ENCODE measurements around the gene NR5A2.

NR5A2 gene

DNA sequence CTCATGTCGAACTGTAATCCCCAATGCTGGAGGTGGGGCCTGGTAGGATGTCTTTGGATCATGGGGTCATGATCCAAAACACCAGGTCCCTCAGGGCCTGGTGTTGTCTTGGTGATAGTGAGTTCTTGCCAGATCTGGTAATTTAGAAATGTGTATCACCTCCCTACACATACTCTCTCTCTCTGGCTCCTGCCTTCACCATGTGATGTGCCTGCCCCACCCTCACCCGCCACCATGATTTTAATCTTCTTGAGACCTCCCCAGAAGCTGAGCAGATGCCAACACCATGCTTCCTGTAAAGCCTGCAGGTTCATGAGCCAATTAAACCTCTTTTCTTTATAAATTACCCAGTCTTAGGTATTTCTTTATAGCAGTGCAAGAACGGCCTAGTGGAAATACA lies 136.4 kb downstream of the NR5A2 start:
- Histone ChIP-seq H3K4me3 (ENCODE audit: low read depth, low read length) (no peak overlapping the region), H3K79me2 (no peaks in the 10 kb centered on the region), H2AFZ (no peak overlapping the region), H3K9ac (no peak overlapping the region), H3K27me3 (ENCODE audit: control insufficient read depth, insufficient read depth, low read length) (no peaks in the 10 kb centered on the region), H3K4me1 (no peaks in the 10 kb centered on the region), H3K36me3 (ENCODE audit: control insufficient read depth, insufficient read depth, low read length) (no peaks in the 10 kb centered on the region), H3K27ac (no peak overlapping the region), H3K4me2 (ENCODE audit: low read length) (no peak overlapping the region), H3K9me3 (ENCODE audit: control insufficient read depth, low read length) (no peaks in the 10 kb centered on the region)
- TF ChIP-seq, protein P1, sequence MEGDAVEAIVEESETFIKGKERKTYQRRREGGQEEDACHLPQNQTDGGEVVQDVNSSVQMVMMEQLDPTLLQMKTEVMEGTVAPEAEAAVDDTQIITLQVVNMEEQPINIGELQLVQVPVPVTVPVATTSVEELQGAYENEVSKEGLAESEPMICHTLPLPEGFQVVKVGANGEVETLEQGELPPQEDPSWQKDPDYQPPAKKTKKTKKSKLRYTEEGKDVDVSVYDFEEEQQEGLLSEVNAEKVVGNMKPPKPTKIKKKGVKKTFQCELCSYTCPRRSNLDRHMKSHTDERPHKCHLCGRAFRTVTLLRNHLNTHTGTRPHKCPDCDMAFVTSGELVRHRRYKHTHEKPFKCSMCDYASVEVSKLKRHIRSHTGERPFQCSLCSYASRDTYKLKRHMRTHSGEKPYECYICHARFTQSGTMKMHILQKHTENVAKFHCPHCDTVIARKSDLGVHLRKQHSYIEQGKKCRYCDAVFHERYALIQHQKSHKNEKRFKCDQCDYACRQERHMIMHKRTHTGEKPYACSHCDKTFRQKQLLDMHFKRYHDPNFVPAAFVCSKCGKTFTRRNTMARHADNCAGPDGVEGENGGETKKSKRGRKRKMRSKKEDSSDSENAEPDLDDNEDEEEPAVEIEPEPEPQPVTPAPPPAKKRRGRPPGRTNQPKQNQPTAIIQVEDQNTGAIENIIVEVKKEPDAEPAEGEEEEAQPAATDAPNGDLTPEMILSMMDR (IDR thresholded peaks at IDR 0.05): no peak

GRCh38 chr1:200165493-200166220 lies 138.1 kb downstream of the NR5A2 start:
- H3K4me3 ChIP-seq (ENCODE audit: low read depth, low read length): no peak overlapping the region
- H3K9ac ChIP-seq: no peak overlapping the region
- no peak overlapping the region for H2AFZ ChIP-seq
- H3K4me1 ChIP-seq: no peaks in the 10 kb centered on the region
- H3K9me3 ChIP-seq (ENCODE audit: control insufficient read depth, low read length): no peaks in the 10 kb centered on the region
- H3K4me2 ChIP-seq (ENCODE audit: low read length): no peak overlapping the region
- no peaks in the 10 kb centered on the region for H3K27me3 ChIP-seq (ENCODE audit: control insufficient read depth, insufficient read depth, low read length)
- no peaks in the 10 kb centered on the region for H3K36me3 ChIP-seq (ENCODE audit: control insufficient read depth, insufficient read depth, low read length)
- no peak overlapping the region for H3K27ac ChIP-seq
- H3K79me2 ChIP-seq: no peaks in the 10 kb centered on the region
- TF ChIP-seq, protein P1 (IDR thresholded peaks at IDR 0.05): no peak

- Histone ChIP-seq H3K4me3 (ENCODE audit: low read depth, low read length) (no peak overlapping the region), H2AFZ (no peak overlapping the region), H3K36me3 (ENCODE audit: control insufficient read depth, insufficient read depth, low read length) (no peaks in the 10 kb centered on the region), H3K4me1 (no peaks in the 10 kb centered on the region), H3K27ac (no peak overlapping the region), H3K27me3 (ENCODE audit: control insufficient read depth, insufficient read depth, low read length) (no peaks in the 10 kb centered on the region), H3K4me2 (ENCODE audit: low read length) (no peak overlapping the region), H3K79me2 (no peaks in the 10 kb centered on the region), H3K9me3 (ENCODE audit: control insufficient read depth, low read length) (no peaks in the 10 kb centered on the region), H3K9ac (no peak overlapping the region)
- TF ChIP-seq, protein P1 (IDR thresholded peaks at IDR 0.05): no peak
These were observed 138.9 kb downstream of the NR5A2 start for GRCh38 chr1:200166411-200166810.

GRCh38 chr1:200168926-200169325 lies 141.4 kb downstream of the NR5A2 start:
- Histone ChIP-seq H3K4me2 (ENCODE audit: low read length) (no peak overlapping the region), H3K9ac (no peak overlapping the region), H3K4me3 (ENCODE audit: low read depth, low read length) (no peak overlapping the region), H3K36me3 (ENCODE audit: control insufficient read depth, insufficient read depth, low read length) (no peaks in the 10 kb centered on the region), H3K4me1 (no peaks in the 10 kb centered on the region), H3K27ac (no peak overlapping the region), H3K27me3 (ENCODE audit: control insufficient read depth, insufficient read depth, low read length) (no peaks in the 10 kb centered on the region), H2AFZ (no peak overlapping the region), H3K9me3 (ENCODE audit: control insufficient read depth, low read length) (no peaks in the 10 kb centered on the region), H3K79me2 (no peaks in the 10 kb centered on the region)
- TF ChIP-seq, protein P1 (IDR thresholded peaks at IDR 0.05): no peak

GRCh38 chr1:200172311-200172710 lies 144.8 kb downstream of the NR5A2 start:
- Histone ChIP-seq H3K36me3 (ENCODE audit: control insufficient read depth, insufficient read depth, low read length) (no peaks in the 10 kb centered on the region), H3K27me3 (ENCODE audit: control insufficient read depth, insufficient read depth, low read length) (no peaks in the 10 kb centered on the region), H3K4me2 (ENCODE audit: low read length) (no peak overlapping the region), H3K79me2 (no peaks in the 10 kb centered on the region), H3K9me3 (ENCODE audit: control insufficient read depth, low read length) (no peaks in the 10 kb centered on the region), H3K27ac (no peak overlapping the region), H3K4me3 (ENCODE audit: low read depth, low read length) (no peak overlapping the region), H2AFZ (no peak overlapping the region), H3K9ac (no peak overlapping the region), H3K4me1 (no peaks in the 10 kb centered on the region)
- TF ChIP-seq, protein P1 (IDR thresholded peaks at IDR 0.05): no peak

All from parathyroid adenoma (tissue), 2 donors.